Measurements from ENCODE around the gene MT1H.

The MT1H gene

DNA sequence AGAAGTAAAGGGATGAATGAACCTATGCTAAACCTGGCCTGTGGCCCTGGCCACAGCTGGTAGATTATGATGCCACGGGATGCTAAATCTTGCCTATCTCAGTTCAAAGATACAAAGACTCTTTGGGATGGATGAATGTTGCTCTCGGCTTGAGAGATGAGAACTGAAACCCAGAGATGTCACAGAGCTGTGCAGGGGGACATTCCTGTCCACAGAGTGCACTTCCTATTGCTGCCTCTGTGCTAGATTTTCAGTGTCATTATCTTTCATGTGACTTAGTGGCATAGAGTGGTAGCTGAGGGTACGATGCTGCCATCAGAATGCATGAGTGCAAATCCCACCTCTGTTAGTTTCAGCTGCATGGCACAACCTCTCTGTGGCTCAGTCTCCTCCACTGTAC lies 39.5 kb upstream of the MT1H start:
- no peak overlapping the region for H3K9ac ChIP-seq (ENCODE audit: low read length)
- H3K9me3 ChIP-seq (ENCODE audit: control insufficient read depth, low read length), result no peaks in the 10 kb centered on the region
- H3K4me1 ChIP-seq (ENCODE audit: control insufficient read depth, insufficient read depth, low read length), result peaks cover 27% of the 10 kb centered on the region
- H3K27me3 ChIP-seq (ENCODE audit: control insufficient read depth, insufficient read depth, low read length), result peaks cover 34% of the 10 kb centered on the region
- H3K4me3 ChIP-seq (ENCODE audit: low read length), result no peak overlapping the region
- H3K36me3 ChIP-seq (ENCODE audit: control insufficient read depth, insufficient read depth, low read length), result no peaks in the 10 kb centered on the region

- no peak overlapping the region for H3K9ac ChIP-seq (ENCODE audit: low read length)
- H3K36me3 ChIP-seq (ENCODE audit: control insufficient read depth, insufficient read depth, low read length), result no peaks in the 10 kb centered on the region
- no peaks in the 10 kb centered on the region for H3K9me3 ChIP-seq (ENCODE audit: control insufficient read depth, low read length)
- H3K4me1 ChIP-seq (ENCODE audit: control insufficient read depth, insufficient read depth, low read length), result peaks cover 29% of the 10 kb centered on the region
- H3K27me3 ChIP-seq (ENCODE audit: control insufficient read depth, insufficient read depth, low read length), result peaks cover 45% of the 10 kb centered on the region
- H3K4me3 ChIP-seq (ENCODE audit: low read length), result no peak overlapping the region
Observed at GRCh38 chr16:56631197-56631596, 38.4 kb upstream of the MT1H start.

DNA sequence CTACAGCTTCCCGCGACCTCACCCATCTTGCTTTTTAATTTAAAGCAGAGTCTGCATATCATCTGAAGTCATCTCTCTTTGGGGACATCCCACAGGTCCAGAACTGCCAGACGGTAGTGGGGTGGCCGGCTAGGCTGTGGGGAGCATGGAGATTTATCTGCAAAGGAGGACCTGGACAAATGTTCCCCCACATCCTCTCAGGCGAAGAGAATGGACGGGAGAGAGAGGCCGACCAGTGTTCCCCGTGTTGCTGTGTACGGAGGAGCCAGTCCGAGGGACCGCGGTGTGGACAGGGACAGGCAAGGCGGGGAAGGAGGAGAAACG lies 37.8 kb upstream of the MT1H start:
- peaks cover 29% of the 10 kb centered on the region for H3K4me1 ChIP-seq (ENCODE audit: control insufficient read depth, insufficient read depth, low read length)
- peak overlapping the region; percentile 25 for H3K4me3 ChIP-seq (ENCODE audit: low read length)
- no peaks in the 10 kb centered on the region for H3K9me3 ChIP-seq (ENCODE audit: control insufficient read depth, low read length)
- no peaks in the 10 kb centered on the region for H3K36me3 ChIP-seq (ENCODE audit: control insufficient read depth, insufficient read depth, low read length)
- H3K9ac ChIP-seq (ENCODE audit: low read length), result peak overlapping the region; percentile 78
- H3K27me3 ChIP-seq (ENCODE audit: control insufficient read depth, insufficient read depth, low read length), result peaks cover 50% of the 10 kb centered on the region

DNA sequence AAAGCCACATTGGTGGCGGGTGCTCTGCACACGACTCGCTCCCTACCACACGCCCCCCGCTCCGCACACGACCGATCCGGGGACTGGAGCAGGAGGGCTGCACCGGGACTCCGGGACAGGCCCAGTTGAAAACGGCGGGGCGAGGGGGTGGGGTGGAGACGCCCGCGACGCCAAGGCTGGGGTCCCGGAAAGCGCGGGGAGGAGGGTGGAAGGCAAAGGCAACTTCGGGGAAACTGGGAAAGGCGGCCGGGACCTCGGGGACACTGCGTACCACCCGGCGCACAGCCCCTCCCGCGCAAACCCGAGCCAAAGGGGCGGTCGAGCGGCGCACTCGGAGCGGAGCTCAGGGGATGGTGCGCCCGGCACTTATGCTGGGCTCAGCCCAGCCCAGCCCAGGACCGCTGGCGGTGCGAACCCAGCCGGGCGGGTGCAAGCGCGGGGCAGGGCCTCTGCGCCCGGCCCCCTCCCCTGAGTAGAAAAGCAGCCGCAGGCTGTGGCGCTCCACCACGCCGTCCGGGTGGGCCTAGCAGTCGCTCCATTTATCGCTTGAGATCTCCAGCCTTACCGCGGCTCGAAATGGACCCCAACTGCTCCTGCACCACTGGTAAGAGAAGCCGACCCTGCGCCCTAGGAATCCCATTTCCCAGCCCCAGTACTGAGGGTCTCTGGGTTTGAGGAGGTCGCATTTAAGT lies 37.3 kb upstream of the MT1H start, which contains the start of gene MT1M:
TSS of gene MT1M (plus strand) at position 504 of the 692 bp plus-strand sequence. CDS start at position 577, 73 bp downstream.
- Histone ChIP-seq H3K9ac (ENCODE audit: low read length) (peak within 1 kb of the TSS; percentile 78), H3K4me1 (ENCODE audit: control insufficient read depth, insufficient read depth, low read length) (peaks cover 24% of the 10 kb centered on the region), H3K36me3 (ENCODE audit: control insufficient read depth, insufficient read depth, low read length) (no peaks in the 10 kb centered on the region), H3K4me3 (ENCODE audit: low read length) (peak within 1 kb of the TSS; percentile 25), H3K27me3 (ENCODE audit: control insufficient read depth, insufficient read depth, low read length) (peaks cover 50% of the 10 kb centered on the region), H3K9me3 (ENCODE audit: control insufficient read depth, low read length) (no peaks in the 10 kb centered on the region)

DNA sequence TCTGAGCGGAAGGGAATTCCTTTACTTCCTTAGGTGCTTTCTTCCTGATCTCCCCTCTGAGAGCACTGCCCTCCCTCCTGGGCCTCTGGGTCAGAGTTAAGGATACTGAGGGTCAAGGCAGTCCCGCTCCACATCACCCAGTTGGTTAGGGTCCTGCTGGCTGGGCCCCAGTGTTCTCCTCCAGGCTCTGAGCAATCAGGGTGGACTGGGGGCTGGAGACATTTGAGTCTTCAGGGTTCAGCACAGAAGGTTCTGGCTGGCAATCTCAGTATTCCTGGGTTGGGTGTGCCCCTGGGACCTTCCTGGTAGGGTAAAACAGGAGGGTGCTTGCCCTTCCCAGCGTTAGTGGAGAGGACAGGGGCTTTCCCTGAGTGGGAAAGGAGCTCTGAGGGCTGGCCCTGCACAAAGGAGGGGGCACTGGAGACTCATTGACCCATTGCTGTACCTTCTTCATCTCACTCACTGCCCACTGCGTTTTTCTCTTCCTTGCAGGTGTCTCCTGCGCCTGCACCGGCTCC lies 36.7 kb upstream of the MT1H start:
- H3K36me3 ChIP-seq (ENCODE audit: control insufficient read depth, insufficient read depth, low read length), result no peaks in the 10 kb centered on the region
- peaks cover 28% of the 10 kb centered on the region for H3K4me1 ChIP-seq (ENCODE audit: control insufficient read depth, insufficient read depth, low read length)
- no peaks in the 10 kb centered on the region for H3K9me3 ChIP-seq (ENCODE audit: control insufficient read depth, low read length)
- H3K9ac ChIP-seq (ENCODE audit: low read length), result peak overlapping the region; percentile 78
- peak overlapping the region; percentile 15 for H3K4me3 ChIP-seq (ENCODE audit: low read length)
- peaks cover 55% of the 10 kb centered on the region for H3K27me3 ChIP-seq (ENCODE audit: control insufficient read depth, insufficient read depth, low read length)

DNA sequence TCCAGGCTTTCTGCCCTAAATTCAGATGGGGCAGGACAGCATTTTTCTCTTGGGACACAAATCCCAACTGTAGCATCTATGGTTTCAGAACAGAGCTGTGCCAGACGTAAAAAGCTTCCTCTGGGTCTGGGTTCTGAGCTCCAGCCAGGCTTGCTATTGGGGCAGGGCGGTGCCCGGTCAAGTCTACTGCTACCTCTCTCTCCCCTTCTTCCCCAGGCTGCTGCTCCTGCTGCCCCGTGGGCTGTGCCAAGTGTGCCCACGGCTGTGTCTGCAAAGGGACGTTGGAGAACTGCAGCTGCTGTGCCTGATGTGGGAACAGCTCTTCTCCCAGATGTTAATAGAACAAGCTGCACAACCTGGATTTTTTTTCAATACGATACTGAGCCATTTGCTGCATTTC lies 36.1 kb upstream of the MT1H start:
- Histone ChIP-seq H3K4me3 (ENCODE audit: low read length) (no peak overlapping the region), H3K4me1 (ENCODE audit: control insufficient read depth, insufficient read depth, low read length) (peaks cover 34% of the 10 kb centered on the region), H3K9ac (ENCODE audit: low read length) (peak overlapping the region; percentile 78), H3K27me3 (ENCODE audit: control insufficient read depth, insufficient read depth, low read length) (peaks cover 57% of the 10 kb centered on the region), H3K9me3 (ENCODE audit: control insufficient read depth, low read length) (no peaks in the 10 kb centered on the region), H3K36me3 (ENCODE audit: control insufficient read depth, insufficient read depth, low read length) (no peaks in the 10 kb centered on the region)

GRCh38 chr16:56634715-56635440 lies 34.7 kb upstream of the MT1H start:
- Histone ChIP-seq H3K27me3 (ENCODE audit: control insufficient read depth, insufficient read depth, low read length) (peaks cover 57% of the 10 kb centered on the region), H3K4me1 (ENCODE audit: control insufficient read depth, insufficient read depth, low read length) (peaks cover 46% of the 10 kb centered on the region), H3K9ac (ENCODE audit: low read length) (no peak overlapping the region), H3K36me3 (ENCODE audit: control insufficient read depth, insufficient read depth, low read length) (no peaks in the 10 kb centered on the region), H3K9me3 (ENCODE audit: control insufficient read depth, low read length) (no peaks in the 10 kb centered on the region), H3K4me3 (ENCODE audit: low read length) (no peak overlapping the region)

DNA sequence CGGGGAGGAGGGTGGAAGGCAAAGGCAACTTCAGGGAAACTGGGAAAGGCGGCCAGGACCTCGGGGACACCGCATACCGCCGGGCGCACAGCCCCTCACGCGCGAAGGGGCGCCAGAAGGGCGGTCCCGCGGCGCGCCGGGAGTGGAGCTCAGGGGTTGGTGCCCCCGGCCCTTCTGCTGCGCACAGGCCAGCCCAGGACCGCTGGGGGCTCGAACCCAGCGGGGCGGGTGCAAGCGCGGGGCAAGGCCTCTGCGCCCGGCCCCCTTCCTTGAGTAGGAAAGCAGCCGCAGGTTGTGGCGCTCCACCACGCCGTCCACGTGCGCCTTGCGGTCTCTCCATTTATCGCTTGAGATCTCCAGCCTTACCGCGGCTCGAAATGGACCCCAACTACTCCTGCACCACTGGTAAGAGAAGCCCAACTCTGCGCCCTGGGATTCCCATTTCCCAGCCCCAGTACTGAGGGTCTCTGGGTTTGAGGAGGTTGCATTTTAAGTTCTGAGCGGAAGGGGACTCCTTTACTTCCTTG lies 34.1 kb upstream of the MT1H start:
- no peak overlapping the region for H3K9ac ChIP-seq (ENCODE audit: low read length)
- H3K27me3 ChIP-seq (ENCODE audit: control insufficient read depth, insufficient read depth, low read length), result peaks cover 57% of the 10 kb centered on the region
- no peaks in the 10 kb centered on the region for H3K36me3 ChIP-seq (ENCODE audit: control insufficient read depth, insufficient read depth, low read length)
- H3K9me3 ChIP-seq (ENCODE audit: control insufficient read depth, low read length), result no peaks in the 10 kb centered on the region
- H3K4me3 ChIP-seq (ENCODE audit: low read length), result no peak overlapping the region
- peaks cover 46% of the 10 kb centered on the region for H3K4me1 ChIP-seq (ENCODE audit: control insufficient read depth, insufficient read depth, low read length)

DNA sequence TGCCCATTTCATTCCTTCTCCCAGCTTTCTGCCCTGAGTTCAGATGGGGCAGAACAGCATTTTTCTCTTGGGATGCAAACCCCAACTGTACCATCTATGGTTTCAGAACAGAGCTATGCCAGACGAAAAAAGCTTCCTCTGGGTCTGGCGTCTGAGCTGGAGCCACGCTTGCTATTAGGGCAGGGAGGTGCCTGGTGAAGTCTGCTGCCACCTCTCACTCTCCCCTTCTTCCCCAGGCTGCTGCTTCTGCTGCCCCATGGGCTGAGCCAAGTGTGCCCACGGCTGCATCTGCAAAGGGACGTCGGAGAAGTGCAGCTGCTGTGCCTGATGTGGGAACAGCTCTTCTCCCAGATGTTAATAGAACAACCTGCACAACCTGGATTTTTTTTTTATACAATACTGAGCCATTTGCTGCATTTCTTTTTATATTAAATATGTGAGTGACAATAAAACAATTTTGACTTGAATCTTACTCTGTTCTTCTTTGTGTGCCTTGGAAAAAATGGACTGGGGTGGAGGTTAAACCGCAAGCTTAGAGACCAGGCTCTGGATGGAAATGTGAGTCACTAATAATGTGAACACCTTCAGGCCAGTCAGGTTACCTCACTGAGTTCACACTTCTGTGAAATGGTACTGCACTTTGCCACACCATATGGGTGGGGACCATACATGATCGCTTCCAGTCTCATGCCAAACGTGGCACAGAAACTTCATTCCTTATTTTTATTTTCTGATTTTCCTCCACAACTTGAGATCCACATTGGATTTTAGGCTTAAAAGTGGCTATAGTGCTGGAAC lies 32.8 kb upstream of the MT1H start:
- peaks cover 44% of the 10 kb centered on the region for H3K4me1 ChIP-seq (ENCODE audit: control insufficient read depth, insufficient read depth, low read length)
- no peaks in the 10 kb centered on the region for H3K9me3 ChIP-seq (ENCODE audit: control insufficient read depth, low read length)
- H3K4me3 ChIP-seq (ENCODE audit: low read length), result no peak overlapping the region
- no peaks in the 10 kb centered on the region for H3K36me3 ChIP-seq (ENCODE audit: control insufficient read depth, insufficient read depth, low read length)
- H3K27me3 ChIP-seq (ENCODE audit: control insufficient read depth, insufficient read depth, low read length), result peaks cover 54% of the 10 kb centered on the region
- no peak overlapping the region for H3K9ac ChIP-seq (ENCODE audit: low read length)

DNA sequence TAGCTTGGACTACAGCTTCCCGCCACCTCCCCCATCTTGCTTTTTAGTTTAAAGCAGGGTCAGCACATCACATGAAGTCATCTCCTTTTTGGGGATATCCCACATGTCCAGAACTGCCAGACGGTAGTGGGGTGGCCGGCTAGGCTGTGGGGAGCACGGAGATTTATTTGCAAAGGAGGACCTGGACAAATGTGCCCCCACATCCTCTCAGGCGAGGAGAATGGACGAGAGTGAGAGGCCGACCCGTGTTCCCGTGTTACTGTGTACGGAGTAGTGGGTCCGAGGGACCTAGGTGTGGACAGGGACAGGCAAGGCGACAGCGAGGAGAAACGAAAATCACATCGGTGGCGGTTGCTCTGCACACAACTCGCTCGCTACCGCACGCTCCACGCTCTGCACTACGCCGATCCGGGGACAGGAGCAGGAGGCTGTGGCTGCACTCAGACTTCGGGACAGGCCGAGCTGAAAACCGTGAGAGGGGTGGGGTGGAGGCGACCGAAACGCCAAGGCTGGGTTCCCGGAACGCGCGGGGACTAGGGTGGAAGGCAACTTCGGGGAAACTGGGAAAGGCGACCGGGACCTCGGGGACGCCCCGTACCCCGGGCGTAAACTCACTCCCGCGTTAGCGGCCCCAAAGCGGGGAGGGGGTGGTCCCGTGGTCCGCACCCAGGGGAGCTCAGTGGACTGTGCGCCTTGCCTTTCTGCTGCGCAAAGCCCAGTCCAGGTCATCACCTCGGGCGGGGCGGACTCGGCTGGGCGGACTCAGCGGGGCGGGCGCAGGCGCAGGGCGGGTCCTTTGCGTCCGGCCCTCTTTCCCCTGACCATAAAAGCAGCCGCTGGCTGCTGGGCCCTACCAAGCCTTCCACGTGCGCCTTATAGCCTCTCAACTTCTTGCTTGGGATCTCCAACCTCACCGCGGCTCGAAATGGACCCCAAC lies 31.5 kb upstream of the MT1H start, which contains the start of gene MT1A:
TSS of gene MT1A (plus strand) at position 853 of the 937 bp plus-strand sequence. CDS start at position 926, 73 bp downstream.
- H3K4me1 ChIP-seq (ENCODE audit: control insufficient read depth, insufficient read depth, low read length), result peaks cover 43% of the 10 kb centered on the region
- no peaks in the 10 kb centered on the region for H3K9me3 ChIP-seq (ENCODE audit: control insufficient read depth, low read length)
- H3K4me3 ChIP-seq (ENCODE audit: low read length), result peak within 1 kb of the TSS; percentile 22
- H3K9ac ChIP-seq (ENCODE audit: low read length), result peak within 1 kb of the TSS; percentile 58
- no peaks in the 10 kb centered on the region for H3K36me3 ChIP-seq (ENCODE audit: control insufficient read depth, insufficient read depth, low read length)
- H3K27me3 ChIP-seq (ENCODE audit: control insufficient read depth, insufficient read depth, low read length), result peaks cover 43% of the 10 kb centered on the region

- Histone ChIP-seq H3K27me3 (ENCODE audit: control insufficient read depth, insufficient read depth, low read length) (peaks cover 38% of the 10 kb centered on the region), H3K36me3 (ENCODE audit: control insufficient read depth, insufficient read depth, low read length) (no peaks in the 10 kb centered on the region), H3K4me1 (ENCODE audit: control insufficient read depth, insufficient read depth, low read length) (peaks cover 47% of the 10 kb centered on the region), H3K9ac (ENCODE audit: low read length) (no peak overlapping the region), H3K4me3 (ENCODE audit: low read length) (no peak overlapping the region), H3K9me3 (ENCODE audit: control insufficient read depth, low read length) (no peaks in the 10 kb centered on the region)
Observed at GRCh38 chr16:56639045-56639444, 30.6 kb upstream of the MT1H start.
